Progenitor cell of endocrine pancreas (in vitro differentiated cells): ENCODE measurements around the gene ATOH8. TPM values are rescaled to one million over a fixed set of nuclear protein-coding genes. Genes with fewer than 3 reads are reported as not detected.
"Not testable (repeated sequence)": the region's sequence is repeated elsewhere in the genome, so short reads cannot be mapped to it uniquely, and the experiment has no call there.

Experiments
- DNase-seq: peaks from one replicate; pipeline ENCODE4 v3.0.0; 2021; ENCODE audit warnings: low spot score; ENCODE audit not compliant: unreplicated experiment
- H3K27ac Mint-ChIP-seq: 2 replicates; pipeline ENCODE4 v1.8.0; 2021; ENCODE audit warnings: mild to moderate bottlenecking, moderate library complexity, mixed read lengths
- H3K27me3 Mint-ChIP-seq: 2 replicates; pipeline ENCODE4 v1.8.0; 2021; ENCODE audit warnings: mixed read lengths
- H3K36me3 Mint-ChIP-seq: 2 replicates; pipeline ENCODE4 v1.8.0; 2022; ENCODE audit warnings: mixed read lengths; ENCODE audit not compliant: insufficient read depth
- H3K4me1 Mint-ChIP-seq: 2 replicates; pipeline ENCODE4 v1.8.0; 2021; ENCODE audit warnings: low read depth, mixed read lengths
- H3K4me3 Mint-ChIP-seq: 2 replicates; pipeline ENCODE4 v1.8.0; 2021; ENCODE audit warnings: low read depth, mild to moderate bottlenecking, moderate library complexity, mixed read lengths
- H3K9me3 Mint-ChIP-seq: 2 replicates; pipeline ENCODE4 v1.8.0; 2021; ENCODE audit warnings: low read depth, mixed read lengths
- total RNA-seq: library from RNA; stranded (reverse); gene quantifications from 2 replicates; pipeline ENCODE4 v1.2.1, GENCODE V29; 2021
- TF ChIP-seq, protein P1 (sequence below): fragments of 200-600 bp; sonication (generic); IDR thresholded peaks from one replicate; pipeline ENCODE4 v1.5.0; 2021; ENCODE audit warnings: antibody characterized with exemption, mild to moderate bottlenecking; ENCODE audit not compliant: unreplicated experiment

ATOH8 gene
- total RNA-seq, 1 donor from 2014 or later = 1.3 TPM

DNA sequence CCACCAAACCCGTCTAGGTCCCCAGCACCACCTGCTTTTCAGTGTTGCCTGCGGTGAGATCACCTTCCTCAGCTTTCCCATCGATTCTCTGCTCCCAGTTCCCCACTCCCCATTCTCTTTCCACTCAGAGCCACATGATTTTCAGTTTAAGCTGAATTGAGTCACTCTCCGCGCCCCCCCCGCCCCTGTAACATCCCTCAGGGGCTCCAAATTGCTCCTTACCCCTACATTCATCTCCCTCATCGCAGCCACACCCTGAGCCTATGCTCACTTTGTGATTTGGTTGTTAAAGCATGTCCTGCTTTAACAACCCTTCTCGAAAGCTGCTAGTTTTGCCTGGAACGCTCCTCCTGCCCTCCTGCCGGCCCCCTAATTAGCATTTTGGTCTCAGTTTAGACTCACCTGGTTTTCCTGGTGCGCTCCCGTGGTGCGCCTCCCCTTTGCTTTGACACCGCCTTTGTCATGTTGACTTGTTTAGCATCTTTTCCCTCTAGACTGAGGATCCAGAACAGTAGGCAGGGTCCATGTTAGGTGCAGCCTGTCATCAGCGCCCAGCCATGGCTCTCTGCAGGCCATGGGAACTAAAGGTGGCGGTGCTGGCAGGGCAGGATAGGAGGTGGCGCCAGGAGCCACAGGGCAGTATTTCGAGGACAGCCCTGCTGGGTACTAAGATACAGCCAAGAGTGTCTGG is 74.2 kb downstream of the ATOH8 start:
- no peak for DNase-seq
- Mint-ChIP-seq H3K4me3 (no peak overlapping the region), H3K9me3 (no peaks in the 10 kb centered on the region), H3K36me3 (no peaks in the 10 kb centered on the region), H3K27me3 (peaks cover 3% of the 10 kb centered on the region), H3K4me1 (no peaks in the 10 kb centered on the region), H3K27ac (no peak overlapping the region)
- TF ChIP-seq, protein P1, sequence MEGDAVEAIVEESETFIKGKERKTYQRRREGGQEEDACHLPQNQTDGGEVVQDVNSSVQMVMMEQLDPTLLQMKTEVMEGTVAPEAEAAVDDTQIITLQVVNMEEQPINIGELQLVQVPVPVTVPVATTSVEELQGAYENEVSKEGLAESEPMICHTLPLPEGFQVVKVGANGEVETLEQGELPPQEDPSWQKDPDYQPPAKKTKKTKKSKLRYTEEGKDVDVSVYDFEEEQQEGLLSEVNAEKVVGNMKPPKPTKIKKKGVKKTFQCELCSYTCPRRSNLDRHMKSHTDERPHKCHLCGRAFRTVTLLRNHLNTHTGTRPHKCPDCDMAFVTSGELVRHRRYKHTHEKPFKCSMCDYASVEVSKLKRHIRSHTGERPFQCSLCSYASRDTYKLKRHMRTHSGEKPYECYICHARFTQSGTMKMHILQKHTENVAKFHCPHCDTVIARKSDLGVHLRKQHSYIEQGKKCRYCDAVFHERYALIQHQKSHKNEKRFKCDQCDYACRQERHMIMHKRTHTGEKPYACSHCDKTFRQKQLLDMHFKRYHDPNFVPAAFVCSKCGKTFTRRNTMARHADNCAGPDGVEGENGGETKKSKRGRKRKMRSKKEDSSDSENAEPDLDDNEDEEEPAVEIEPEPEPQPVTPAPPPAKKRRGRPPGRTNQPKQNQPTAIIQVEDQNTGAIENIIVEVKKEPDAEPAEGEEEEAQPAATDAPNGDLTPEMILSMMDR = no peak

DNA sequence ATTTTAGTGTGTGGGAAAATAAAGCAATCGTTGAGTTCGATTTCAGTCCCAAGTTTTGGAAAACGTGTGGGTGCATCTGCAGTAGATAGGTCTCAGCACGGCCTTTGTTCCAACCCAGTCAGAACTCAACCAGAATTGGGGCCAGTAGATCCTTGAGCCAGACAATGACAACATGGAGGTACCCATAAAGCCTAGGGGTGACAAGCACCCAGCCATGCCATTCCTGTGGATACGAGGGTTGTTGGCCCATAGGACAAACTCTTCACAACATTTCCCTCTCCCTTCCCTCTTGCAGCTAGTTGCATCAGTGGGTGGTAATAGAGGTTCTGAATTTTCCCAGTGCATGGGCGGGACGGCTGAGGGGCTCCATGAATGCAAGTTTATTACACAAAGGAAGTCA is 74.9 kb downstream of the ATOH8 start:
- Mint-ChIP-seq H3K27me3 (peaks cover 3% of the 10 kb centered on the region), H3K9me3 (no peaks in the 10 kb centered on the region), H3K4me1 (no peaks in the 10 kb centered on the region), H3K27ac (no peak overlapping the region), H3K4me3 (no peak overlapping the region), H3K36me3 (no peaks in the 10 kb centered on the region)
- no peak for DNase-seq
- TF ChIP-seq, protein P1 = no peak

DNA sequence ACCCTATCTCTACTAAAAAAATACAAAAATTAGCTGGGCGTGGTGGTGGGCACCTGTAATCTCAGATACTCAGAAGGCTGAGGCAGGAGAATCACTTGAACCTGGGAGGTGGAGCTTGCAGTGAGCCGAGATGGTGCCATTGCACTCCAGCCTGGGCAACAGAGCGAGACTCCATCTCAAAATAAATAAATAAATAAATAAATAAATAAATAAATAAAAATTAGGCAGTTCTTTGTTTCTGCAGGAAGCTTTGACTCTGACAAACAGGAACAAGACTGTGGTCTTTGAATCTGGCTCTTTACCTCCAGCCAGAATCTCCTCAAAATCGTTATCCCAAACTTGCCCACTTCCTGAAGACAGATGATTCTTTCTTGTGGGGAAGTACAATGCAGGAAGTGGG is 75.6 kb downstream of the ATOH8 start:
- H3K4me3 Mint-ChIP-seq, H3K9me3 Mint-ChIP-seq, H3K27me3 Mint-ChIP-seq, DNase-seq, H3K4me1 Mint-ChIP-seq, H3K27ac Mint-ChIP-seq, H3K36me3 Mint-ChIP-seq: not testable (repeated sequence)

DNA sequence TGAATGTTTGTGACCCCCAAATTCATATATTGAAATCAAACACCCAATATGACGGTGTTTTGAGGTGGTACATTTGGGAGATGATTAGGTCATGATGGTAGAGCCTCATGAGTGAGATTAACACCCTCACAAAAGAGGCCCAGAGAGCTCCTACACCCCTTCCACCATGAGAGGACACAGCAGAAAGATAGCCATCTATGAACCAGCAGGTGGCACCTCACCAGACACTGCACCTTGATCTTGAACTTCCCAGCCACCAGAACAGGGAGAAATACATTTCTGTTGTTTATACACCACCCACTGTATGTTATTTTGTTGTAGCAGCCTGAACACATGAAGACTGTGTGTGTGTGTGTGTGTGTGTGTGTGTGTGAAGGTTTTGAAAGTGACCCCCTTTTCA is 76.9 kb downstream of the ATOH8 start:
- TF ChIP-seq, protein P1 = no peak
- no peak for DNase-seq
- Mint-ChIP-seq H3K36me3 (peaks cover 2% of the 10 kb centered on the region), H3K4me1 (no peaks in the 10 kb centered on the region), H3K4me3 (no peak overlapping the region), H3K9me3 (peaks cover 13% of the 10 kb centered on the region), H3K27me3 (peaks cover 3% of the 10 kb centered on the region), H3K27ac (no peak overlapping the region)

DNA sequence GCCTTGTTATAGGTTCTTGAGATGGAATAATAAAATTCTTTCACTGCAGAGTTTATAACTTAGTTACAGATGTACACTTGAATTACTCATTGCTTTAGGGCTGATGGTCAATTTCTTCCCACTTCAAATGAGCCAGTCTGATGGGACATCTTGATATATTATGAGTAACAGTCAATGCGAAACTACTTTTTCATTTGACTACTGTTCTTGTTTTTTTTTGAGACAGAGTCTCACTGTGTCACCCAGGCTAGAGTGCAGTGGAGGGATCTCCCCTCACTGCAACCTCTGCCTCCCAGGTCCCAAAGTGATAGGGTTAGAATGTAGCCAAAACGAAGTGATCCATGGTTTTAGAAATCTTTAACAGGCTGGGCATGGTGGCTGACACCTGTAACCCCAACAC is 77.9 kb downstream of the ATOH8 start:
- TF ChIP-seq, protein P1 = no peak
- Mint-ChIP-seq H3K9me3 (peaks cover 19% of the 10 kb centered on the region), H3K36me3 (peaks cover 2% of the 10 kb centered on the region), H3K27ac (no peak overlapping the region), H3K27me3 (peaks cover 3% of the 10 kb centered on the region), H3K4me1 (no peaks in the 10 kb centered on the region), H3K4me3 (no peak overlapping the region)
- no peak for DNase-seq

DNA sequence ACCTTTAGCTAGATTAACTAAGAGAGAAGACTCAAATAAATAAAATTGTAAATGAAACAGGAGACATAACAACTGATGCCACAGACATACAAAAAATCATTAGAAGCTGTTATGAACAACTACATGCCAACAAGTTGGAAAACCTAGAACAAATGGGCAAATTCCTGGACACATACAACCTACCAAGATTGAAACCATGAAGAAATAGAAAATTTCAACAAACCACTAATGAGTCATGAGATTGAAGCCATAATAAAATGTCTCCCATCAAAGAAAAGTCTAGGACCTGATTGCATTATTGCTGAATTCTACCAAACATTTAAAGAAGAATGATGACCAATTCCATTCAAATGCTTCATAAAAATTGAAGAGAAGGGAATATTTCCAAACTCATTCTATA is 80.7 kb downstream of the ATOH8 start:
- TF ChIP-seq, protein P1 = no peak
- H3K4me1 Mint-ChIP-seq = no peaks in the 10 kb centered on the region
- no peaks in the 10 kb centered on the region for H3K27me3 Mint-ChIP-seq
- H3K4me3 Mint-ChIP-seq = no peak overlapping the region
- peaks cover 19% of the 10 kb centered on the region for H3K9me3 Mint-ChIP-seq
- peaks cover 6% of the 10 kb centered on the region for H3K36me3 Mint-ChIP-seq
- H3K27ac Mint-ChIP-seq = no peak overlapping the region
- no peak for DNase-seq
